NCI-H69 (cell line): ENCODE measurements around the gene BRWD1.
"Not testable (repeated sequence)": the region's sequence is repeated elsewhere in the genome, so short reads cannot be mapped to it uniquely, and the experiment has no call there.

Source experiments
- DNase-seq: peaks from one replicate; lab custom pipeline; 2025; lab: John Stamatoyannopoulos, UW

Gene BRWD1

GRCh38 chr21:39173716-39174680 lies 139.4 kb downstream of the BRWD1 start:
- DNase-seq: no peak

GRCh38 chr21:39169906-39170305 lies 143.5 kb downstream of the BRWD1 start:
- DNase-seq: no peak

GRCh38 chr21:39168800-39169199 lies 144.6 kb downstream of the BRWD1 start:
- DNase-seq: no peak

GRCh38 chr21:39164523-39164922 lies 148.9 kb downstream of the BRWD1 start:
- no peak for DNase-seq

GRCh38 chr21:39161064-39161463 lies 152.4 kb downstream of the BRWD1 start:
- DNase-seq: no peak

GRCh38 chr21:39159342-39160063 lies 153.9 kb downstream of the BRWD1 start:
- peak; percentile 24 for DNase-seq

- not testable (repeated sequence) for DNase-seq
Observed at GRCh38 chr21:39157241-39157640, 156.2 kb downstream of the BRWD1 start.

GRCh38 chr21:39156024-39156423 lies 157.4 kb downstream of the BRWD1 start:
- DNase-seq: no peak

GRCh38 chr21:39155578-39155977 lies 157.9 kb downstream of the BRWD1 start:
- no peak for DNase-seq

GRCh38 chr21:39153842-39154241 lies 159.6 kb downstream of the BRWD1 start:
- DNase-seq: no peak

- DNase-seq: peak; percentile 24
Observed at GRCh38 chr21:39153373-39153772, 160.1 kb downstream of the BRWD1 start.

GRCh38 chr21:39152271-39152670 lies 161.2 kb downstream of the BRWD1 start:
- no peak for DNase-seq

GRCh38 chr21:39150877-39151276 lies 162.6 kb downstream of the BRWD1 start:
- DNase-seq: no peak

GRCh38 chr21:39150316-39150715 lies 163.1 kb downstream of the BRWD1 start:
- DNase-seq: no peak

GRCh38 chr21:39149882-39150281 lies 163.6 kb downstream of the BRWD1 start:
- DNase-seq: no peak

GRCh38 chr21:39148975-39149374 lies 164.5 kb downstream of the BRWD1 start:
- no peak for DNase-seq

- DNase-seq: no peak
Observed at GRCh38 chr21:39144191-39144590, 169.2 kb downstream of the BRWD1 start.

- DNase-seq: no peak
Observed at GRCh38 chr21:39142972-39143371, 170.5 kb downstream of the BRWD1 start.

GRCh38 chr21:39141502-39141901 lies 171.9 kb downstream of the BRWD1 start:
- peak; percentile 72 for DNase-seq

GRCh38 chr21:39137248-39138178 lies 175.9 kb downstream of the BRWD1 start:
- DNase-seq: no peak

- DNase-seq: no peak
Observed at GRCh38 chr21:39136711-39137110, 176.7 kb downstream of the BRWD1 start.

- DNase-seq: peak; percentile 48
Observed at GRCh38 chr21:39136138-39136537, 177.3 kb downstream of the BRWD1 start.
